HG03159 (cell line): Measurements from ENCODE around the gene NSD2.
A peak's percentile ranks its signal among the peaks of the same experiment; 100 is the strongest.

Source experiments
- ATAC-seq: cut with Tn5 transposase; IDR thresholded peaks from one replicate; pipeline ENCODE4 v1.9.1; 2021; ENCODE audit warnings: mild to moderate bottlenecking, moderate library complexity; ENCODE audit not compliant: unreplicated experiment

Gene NSD2

DNA sequence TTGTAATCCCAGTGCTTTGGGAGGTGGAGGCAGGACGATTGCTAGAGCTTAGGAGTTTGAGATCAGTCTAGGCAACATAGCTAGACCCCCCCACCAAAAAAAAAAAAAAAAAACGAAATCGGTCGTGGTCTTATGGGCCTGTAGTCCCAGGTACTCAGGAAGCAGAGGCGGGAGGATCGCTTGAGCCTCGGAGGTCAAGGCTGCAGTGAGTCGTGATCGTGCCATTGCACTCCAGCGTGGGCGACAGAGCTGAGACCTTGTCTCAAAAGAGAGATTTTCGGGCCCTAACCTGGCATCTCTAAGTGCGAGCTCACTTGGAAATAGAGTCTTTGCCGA is 8.3 kb upstream of the NSD2 start:
- no peak for ATAC-seq

- ATAC-seq, result no peak
Measured at GRCh38 chr4:1863297-1864033, 7.7 kb upstream of the NSD2 start.

DNA sequence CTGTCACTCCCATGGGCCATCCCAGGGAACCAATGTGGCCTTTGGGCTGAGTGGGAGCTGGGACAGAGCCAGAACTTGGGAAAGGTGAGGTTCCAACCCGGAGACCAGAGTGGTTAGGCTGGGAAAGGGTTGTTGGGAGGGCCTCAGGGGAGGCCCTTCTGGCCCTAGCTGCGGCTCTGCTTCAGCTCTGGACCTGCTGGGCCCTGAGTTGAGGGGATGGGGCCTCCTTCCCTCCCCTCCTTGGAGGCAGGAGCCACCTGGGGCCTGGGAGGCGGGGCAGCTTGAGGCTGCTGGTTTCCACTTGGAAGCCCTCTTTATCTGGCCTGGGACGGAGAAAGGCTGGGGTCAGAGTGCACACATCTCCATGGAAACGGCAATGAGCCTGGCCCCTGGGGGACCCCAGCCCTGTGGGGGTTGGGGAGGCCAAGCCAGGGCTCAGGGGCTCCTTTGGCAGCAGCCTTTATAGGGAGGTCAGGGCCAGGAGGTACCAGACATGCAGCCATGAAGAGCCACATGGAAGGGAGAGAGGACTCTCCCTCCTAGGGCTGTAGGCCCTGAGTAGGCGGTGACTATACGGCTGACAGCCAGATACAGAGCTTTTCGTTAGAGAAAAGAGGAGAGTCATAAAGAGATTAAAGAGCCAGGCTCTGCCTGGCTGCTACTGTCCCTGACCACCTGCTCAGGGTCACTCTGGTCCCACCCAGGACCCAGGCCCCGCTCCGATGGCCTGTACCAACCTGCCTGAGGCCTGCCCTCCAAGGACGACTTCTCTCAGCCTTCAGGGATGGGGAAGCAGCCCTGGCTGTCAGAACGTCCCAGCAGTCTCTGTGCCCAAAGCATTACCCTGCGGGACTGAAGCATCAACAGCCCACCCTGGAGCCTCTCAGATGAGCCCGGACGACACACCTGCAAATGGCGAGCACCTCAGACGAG is 6.9 kb upstream of the NSD2 start:
- no peak for ATAC-seq

- ATAC-seq, result no peak
Measured at GRCh38 chr4:1866189-1866661, 5.0 kb upstream of the NSD2 start.

GRCh38 chr4:1868293-1868692 is 2.9 kb upstream of the NSD2 start:
- no peak for ATAC-seq

DNA sequence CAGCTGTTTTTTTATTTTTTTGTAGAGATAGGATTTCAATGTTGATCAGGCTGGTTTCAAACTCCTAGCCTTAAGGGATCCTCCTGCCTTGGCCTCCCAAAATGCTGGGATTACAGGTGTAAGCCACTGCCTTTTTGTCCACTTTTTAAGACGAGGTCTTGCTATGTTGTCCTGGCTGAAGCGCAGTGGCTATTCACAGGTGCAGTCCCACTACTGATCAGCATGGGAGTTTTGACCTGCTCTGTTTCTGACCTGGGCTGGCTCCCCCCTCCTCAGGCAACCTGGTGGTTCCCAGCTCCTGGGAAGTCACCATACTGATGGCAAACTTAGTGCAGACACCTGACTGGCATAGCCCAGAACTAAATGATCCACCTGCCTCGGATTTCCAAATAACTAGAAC is 2.3 kb upstream of the NSD2 start:
- ATAC-seq, result no peak

GRCh38 chr4:1869530-1870327 is 1.5 kb upstream of the NSD2 start:
- ATAC-seq, result peak; percentile 9

DNA sequence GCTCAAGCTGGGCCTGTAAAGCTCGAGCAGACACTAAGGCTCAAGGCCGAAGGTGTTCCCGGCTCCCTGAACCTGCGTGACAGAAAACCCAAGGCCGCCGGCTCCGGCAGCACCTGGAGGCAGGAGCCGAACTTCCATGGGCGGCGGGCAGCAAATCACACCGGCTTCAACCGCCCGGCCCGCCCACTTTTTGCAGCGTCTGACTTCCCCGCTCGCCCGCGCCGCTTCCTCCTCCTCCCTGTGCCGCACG is 940 bp upstream of the NSD2 start:
- ATAC-seq, result peak; percentile 55

DNA sequence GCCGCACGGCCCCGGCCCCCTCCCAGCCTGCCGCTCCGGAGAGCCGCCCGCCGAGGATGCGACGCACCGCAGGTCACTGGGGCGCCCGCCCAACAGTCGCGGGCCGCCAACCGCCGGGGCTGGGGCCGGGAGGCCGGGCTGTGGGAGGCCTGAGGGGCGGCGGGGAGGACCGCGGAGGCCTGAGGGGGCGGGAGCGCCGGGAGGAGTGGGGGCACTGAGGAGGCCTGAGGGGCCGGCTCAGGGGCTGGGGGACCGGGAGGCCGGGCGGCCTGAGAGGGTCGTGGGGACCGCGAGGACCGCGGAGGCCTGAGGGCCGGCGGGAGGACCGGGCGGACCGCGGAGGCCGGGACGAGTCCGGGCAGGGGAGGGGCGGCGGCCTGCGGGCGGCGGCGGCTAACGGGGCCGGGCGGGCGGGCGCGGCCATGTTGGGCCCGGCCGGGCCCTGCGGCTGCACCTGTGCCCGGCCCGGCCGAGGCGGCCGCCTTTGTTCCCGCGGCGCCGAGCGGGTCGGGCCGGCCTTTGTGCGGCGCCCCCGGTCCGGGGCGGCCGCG is 353 bp downstream of the NSD2 start:
- peak; percentile 18 for ATAC-seq

DNA sequence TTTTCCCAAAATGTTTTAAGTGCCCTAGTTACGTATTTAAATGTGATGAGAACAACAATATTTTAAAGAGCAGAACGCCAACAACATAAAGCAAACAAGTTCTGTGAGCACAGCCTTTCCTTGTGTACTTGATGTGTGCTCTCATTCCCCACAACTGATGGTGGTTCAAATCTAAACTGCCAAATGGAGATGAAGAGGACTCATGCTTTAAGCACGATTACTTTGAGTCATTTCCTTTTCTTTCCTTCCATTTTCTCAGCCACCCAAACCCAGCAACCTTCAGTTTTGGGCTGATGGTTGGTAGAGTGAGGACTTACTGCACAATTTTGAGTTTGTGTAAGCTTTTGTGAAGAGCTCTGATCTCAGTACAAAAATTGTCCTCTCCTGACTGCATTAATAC is 1.7 kb downstream of the NSD2 start:
- no peak for ATAC-seq

GRCh38 chr4:1873291-1873690 is 2.1 kb downstream of the NSD2 start:
- no peak for ATAC-seq

GRCh38 chr4:1873776-1874175 is 2.6 kb downstream of the NSD2 start:
- ATAC-seq, result no peak

DNA sequence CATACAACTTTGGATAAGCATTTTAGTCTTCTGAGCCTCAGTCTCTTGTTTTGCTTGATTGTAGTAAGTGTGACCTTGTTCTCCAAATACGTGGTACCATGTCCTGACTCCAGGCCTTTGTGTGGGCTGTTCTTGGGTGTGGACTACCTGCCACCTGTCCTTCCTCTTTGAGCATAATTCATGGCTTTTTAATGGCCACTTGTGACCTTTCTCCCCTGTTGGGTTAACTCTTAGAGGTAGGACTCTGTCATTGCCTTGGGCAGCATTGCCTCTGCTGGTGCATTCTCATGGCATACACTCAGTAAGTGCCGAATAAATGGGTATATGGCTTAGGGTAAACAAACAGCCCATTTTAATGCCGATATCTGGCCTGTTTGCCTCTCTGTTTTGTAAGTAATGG is 3.0 kb downstream of the NSD2 start:
- no peak for ATAC-seq

DNA sequence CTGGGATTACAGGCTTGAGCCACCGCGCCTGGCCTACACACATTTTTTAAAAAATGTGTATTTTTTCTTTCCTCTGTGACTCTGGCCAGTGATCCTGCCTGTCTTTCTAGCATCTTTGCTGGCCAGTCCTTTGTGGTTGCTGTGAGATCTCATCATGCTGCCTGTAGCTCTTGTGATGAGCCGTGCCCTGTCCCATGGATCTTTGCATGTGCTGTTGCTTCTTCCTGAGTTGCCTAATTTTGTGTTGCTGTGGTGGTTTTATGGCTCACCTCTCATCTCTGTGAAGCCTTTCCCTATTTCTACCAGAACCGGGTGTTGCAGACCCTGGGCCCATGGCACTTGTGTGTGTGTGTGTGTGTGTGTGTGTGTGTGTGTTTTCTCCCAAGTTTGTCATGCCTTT is 8.3 kb downstream of the NSD2 start:
- ATAC-seq, result no peak

DNA sequence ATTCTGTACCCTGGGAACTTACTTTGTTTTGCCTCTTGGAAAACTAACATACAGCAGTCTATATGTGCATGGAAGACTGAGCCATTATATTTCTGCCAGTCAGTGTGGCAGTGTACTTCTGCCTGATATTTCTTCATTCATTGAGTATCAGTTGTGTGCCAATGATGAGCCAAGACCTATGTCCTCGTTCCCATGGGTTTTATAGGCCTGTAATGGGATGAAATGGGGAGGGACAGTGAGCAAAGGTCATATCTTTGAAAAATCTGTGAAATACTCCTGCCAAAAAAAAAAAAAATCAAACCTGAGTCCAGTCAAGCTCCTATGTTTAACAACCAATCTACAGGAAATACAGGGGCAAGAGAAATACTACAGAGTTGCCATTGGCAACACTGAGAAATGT is 9.1 kb downstream of the NSD2 start:
- ATAC-seq, result no peak

GRCh38 chr4:1882850-1883271 is 11.7 kb downstream of the NSD2 start:
- ATAC-seq, result no peak

DNA sequence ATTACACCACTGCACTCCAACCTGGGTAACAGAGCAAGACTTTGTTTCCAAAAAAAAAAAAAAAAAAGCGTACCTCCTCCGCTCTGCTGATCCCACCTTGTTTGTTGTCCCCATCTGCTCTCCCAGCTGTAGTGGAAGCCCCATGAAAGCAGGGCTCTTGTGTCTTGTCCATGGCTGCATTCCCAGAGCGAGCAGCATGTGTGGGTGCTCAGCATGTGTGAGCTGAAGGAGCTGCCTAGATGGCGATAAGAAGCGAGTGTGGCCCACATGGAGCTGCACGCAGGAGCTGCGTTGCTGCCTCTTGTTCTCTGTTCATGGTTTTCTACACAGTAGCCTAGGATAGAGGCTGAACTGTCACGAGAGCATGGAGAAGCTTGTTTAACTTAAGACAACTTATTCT is 12.4 kb downstream of the NSD2 start:
- ATAC-seq, result no peak

- no peak for ATAC-seq
Measured at GRCh38 chr4:1885414-1885813, 14.2 kb downstream of the NSD2 start.

- ATAC-seq, result no peak
Measured at GRCh38 chr4:1887052-1887451, 15.9 kb downstream of the NSD2 start.

DNA sequence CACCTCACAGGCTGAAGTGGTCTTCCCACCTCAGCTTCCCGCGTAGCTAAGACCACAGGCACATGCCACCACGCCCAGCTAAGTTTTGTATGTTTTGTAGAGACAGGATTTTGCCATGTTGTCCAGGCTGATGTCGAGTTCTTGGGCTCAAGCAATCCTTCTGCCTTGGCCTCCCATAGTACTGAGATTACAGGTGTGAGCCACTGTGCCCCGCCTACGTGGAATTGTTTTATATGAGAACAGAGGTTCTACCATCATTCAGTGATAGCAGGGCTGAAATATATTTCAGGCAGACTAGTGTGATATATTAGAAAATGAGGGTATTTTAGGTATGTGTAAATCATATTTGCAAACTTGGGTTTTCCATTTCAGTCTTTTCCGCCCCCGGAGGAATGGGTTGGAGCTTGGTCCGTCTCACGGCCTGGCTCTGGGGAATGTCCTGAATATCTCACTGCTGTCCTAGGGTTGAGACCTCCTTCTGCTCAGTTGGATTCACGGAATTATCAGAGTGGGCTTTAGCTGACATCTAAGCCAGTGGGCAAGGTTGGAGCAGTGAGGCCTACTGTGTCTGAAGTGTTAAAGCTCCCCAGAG is 19.9 kb downstream of the NSD2 start:
- ATAC-seq, result no peak
